ENCODE measurements around the gene PODNL1.
A peak's percentile ranks its signal among the peaks of the same experiment; 100 is the strongest.

The PODNL1 gene

GRCh38 chr19:13955662-13956364 lies 17.6 kb upstream of the PODNL1 start:
- Histone ChIP-seq H3K56ac (ENCODE audit: low read length) (no peak overlapping the region), H3K23ac (ENCODE audit: low read length) (no peak overlapping the region), H2BK15ac (replicated peaks; ENCODE audit: low read depth) (no peak overlapping the region), H3K27me3 (ENCODE audit: insufficient read depth, low read length, poor library complexity) (no peaks in the 10 kb centered on the region), H3K18ac (ENCODE audit: low read length) (no peak overlapping the region), H3K79me1 (ENCODE audit: low read length) (peaks cover 14% of the 10 kb centered on the region), H3K27ac (ENCODE audit: low read depth, low read length) (no peak overlapping the region), H3K4me3 (ENCODE audit: low read length) (no peak overlapping the region), H4K8ac (ENCODE audit: low read depth, low read length) (no peak overlapping the region), H2BK5ac (ENCODE audit: low read length) (no peak overlapping the region), H3K79me2 (ENCODE audit: control insufficient read depth, insufficient read depth, low read length) (peaks cover 16% of the 10 kb centered on the region), H3K9ac (ENCODE audit: low read length) (no peak overlapping the region), H2BK120ac (ENCODE audit: low read depth, low read length) (no peak overlapping the region), H3K4me1 (ENCODE audit: control insufficient read depth, low read depth, low read length) (peaks cover 3% of the 10 kb centered on the region), H4K5ac (ENCODE audit: low read length) (no peak overlapping the region), H3K4me2 (ENCODE audit: low read length) (no peak overlapping the region), H2AK5ac (ENCODE audit: low read length) (no peak overlapping the region), H3K36me3 (ENCODE audit: control insufficient read depth, insufficient read depth, low read length) (peaks cover 7% of the 10 kb centered on the region), H3K4ac (ENCODE audit: low read depth, low read length) (no peak overlapping the region)
- DNase-seq: no peak
- WGBS (ENCODE audit: extremely low coverage, insufficient coverage, low lambda C conversion rate): no CpG with 5 or more reads among the region's 42 CpGs

- Histone ChIP-seq H2BK120ac (ENCODE audit: low read depth, low read length) (no peak overlapping the region), H4K5ac (ENCODE audit: low read length) (no peak overlapping the region), H3K23ac (ENCODE audit: low read length) (no peak overlapping the region), H3K56ac (ENCODE audit: low read length) (no peak overlapping the region), H3K27ac (ENCODE audit: low read depth, low read length) (no peak overlapping the region), H3K36me3 (ENCODE audit: control insufficient read depth, insufficient read depth, low read length) (peaks cover 7% of the 10 kb centered on the region), H2BK5ac (ENCODE audit: low read length) (no peak overlapping the region), H3K9ac (ENCODE audit: low read length) (no peak overlapping the region), H3K27me3 (ENCODE audit: insufficient read depth, low read length, poor library complexity) (no peaks in the 10 kb centered on the region), H3K79me2 (ENCODE audit: control insufficient read depth, insufficient read depth, low read length) (peaks cover 16% of the 10 kb centered on the region), H2BK15ac (replicated peaks; ENCODE audit: low read depth) (no peak overlapping the region), H3K18ac (ENCODE audit: low read length) (no peak overlapping the region), H4K8ac (ENCODE audit: low read depth, low read length) (no peak overlapping the region), H3K4me1 (ENCODE audit: control insufficient read depth, low read depth, low read length) (peaks cover 3% of the 10 kb centered on the region), H3K4me3 (ENCODE audit: low read length) (no peak overlapping the region), H2AK5ac (ENCODE audit: low read length) (no peak overlapping the region), H3K79me1 (ENCODE audit: low read length) (peaks cover 14% of the 10 kb centered on the region), H3K4ac (ENCODE audit: low read depth, low read length) (no peak overlapping the region), H3K4me2 (ENCODE audit: low read length) (no peak overlapping the region)
- no CpG with 5 or more reads among the region's 15 CpGs for WGBS (ENCODE audit: extremely low coverage, insufficient coverage, low lambda C conversion rate)
- no peak for DNase-seq
Measured at GRCh38 chr19:13954185-13954584, 16.0 kb upstream of the PODNL1 start.

- Histone ChIP-seq H2AK5ac (ENCODE audit: low read length) (peak overlapping the region; percentile 65), H3K4ac (ENCODE audit: low read depth, low read length) (peak overlapping the region; percentile 44), H3K18ac (ENCODE audit: low read length) (peak overlapping the region; percentile 88), H2BK5ac (ENCODE audit: low read length) (no peak overlapping the region), H2BK15ac (replicated peaks; ENCODE audit: low read depth) (no peak overlapping the region), H3K9ac (ENCODE audit: low read length) (peak overlapping the region; percentile 81), H3K27me3 (ENCODE audit: insufficient read depth, low read length, poor library complexity) (no peaks in the 10 kb centered on the region), H4K8ac (ENCODE audit: low read depth, low read length) (no peak overlapping the region), H3K56ac (ENCODE audit: low read length) (peak overlapping the region; percentile 92), H3K23ac (ENCODE audit: low read length) (no peak overlapping the region), H2BK120ac (ENCODE audit: low read depth, low read length) (no peak overlapping the region), H3K79me2 (ENCODE audit: control insufficient read depth, insufficient read depth, low read length) (peaks cover 16% of the 10 kb centered on the region), H3K4me1 (ENCODE audit: control insufficient read depth, low read depth, low read length) (peaks cover 3% of the 10 kb centered on the region), H3K27ac (ENCODE audit: low read depth, low read length) (no peak overlapping the region), H3K79me1 (ENCODE audit: low read length) (peaks cover 14% of the 10 kb centered on the region), H3K4me3 (ENCODE audit: low read length) (peak overlapping the region; percentile 76), H3K4me2 (ENCODE audit: low read length) (peak overlapping the region; percentile 97), H3K36me3 (ENCODE audit: control insufficient read depth, insufficient read depth, low read length) (peaks cover 7% of the 10 kb centered on the region), H4K5ac (ENCODE audit: low read length) (no peak overlapping the region)
- no CpG with 5 or more reads among the region's 13 CpGs for WGBS (ENCODE audit: extremely low coverage, insufficient coverage, low lambda C conversion rate)
- DNase-seq: peak; percentile 57
Measured at GRCh38 chr19:13952931-13953531, 14.8 kb upstream of the PODNL1 start.

DNA sequence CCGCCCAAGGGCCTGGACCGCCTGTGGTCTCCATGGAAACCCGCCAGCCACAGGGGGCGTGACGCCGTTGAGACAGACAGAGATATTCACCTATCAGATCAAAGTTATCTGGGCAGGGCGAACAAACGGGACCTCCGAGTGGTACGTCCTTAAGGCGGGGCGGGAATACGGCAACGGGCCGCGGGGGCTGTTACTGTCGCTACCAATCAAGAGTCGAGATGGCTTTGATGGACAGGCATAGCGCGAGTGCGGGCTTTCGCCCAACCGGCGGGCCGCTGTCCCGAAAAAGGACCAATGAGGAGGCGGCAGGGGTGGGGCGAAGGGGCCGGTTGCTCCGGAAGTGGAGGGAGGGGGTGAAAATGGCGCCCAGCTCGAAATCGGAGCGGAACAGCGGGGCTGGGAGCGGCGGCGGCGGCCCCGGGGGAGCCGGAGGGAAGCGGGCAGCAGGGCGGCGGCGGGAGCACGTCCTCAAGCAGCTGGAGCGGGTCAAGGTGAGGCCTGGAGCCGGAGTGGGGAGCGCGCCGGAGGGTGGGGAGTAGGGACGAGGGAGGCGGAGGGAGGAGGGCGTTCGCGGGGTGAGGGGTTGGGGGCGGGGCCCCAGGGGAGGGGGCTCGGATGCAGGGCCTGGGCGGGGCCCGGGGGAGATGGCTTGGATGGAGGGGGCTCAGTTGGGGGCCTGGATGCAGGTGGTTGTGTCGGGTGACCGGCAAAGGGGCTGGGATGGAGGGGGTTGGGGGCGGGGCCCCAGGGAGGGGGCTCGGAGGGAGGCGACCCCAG lies 14.1 kb upstream of the PODNL1 start, which contains the start of gene DCAF15:
Gene DCAF15, plus strand, starts transcription at position 356 of the 777 bp plus-strand sequence. Its CDS starts 4 bp downstream, at position 360.
- H3K4me2 ChIP-seq (ENCODE audit: low read length): peak within 1 kb of the TSS; percentile 97
- peaks cover 3% of the 10 kb centered on the region for H3K4me1 ChIP-seq (ENCODE audit: control insufficient read depth, low read depth, low read length)

DNA sequence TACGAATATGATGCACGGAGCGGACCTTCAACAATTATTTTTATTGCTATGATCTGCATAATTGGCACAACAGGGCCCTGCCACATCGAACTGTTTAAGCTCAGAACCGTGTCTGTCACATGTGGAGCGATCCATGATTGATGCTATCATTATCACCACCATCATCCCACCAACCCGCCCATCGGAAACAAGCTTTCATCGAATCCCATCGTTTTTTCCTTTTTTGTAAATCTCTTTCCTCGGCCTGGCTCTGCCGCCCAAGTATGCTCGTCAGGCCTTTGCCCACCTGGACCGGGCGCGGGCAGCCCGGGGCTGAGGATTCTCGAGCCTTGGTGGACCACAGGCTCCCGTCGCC lies 13.6 kb upstream of the PODNL1 start:
- no peak overlapping the region for H2AK5ac ChIP-seq (ENCODE audit: low read length)
- H4K5ac ChIP-seq (ENCODE audit: low read length): no peak overlapping the region
- DNase-seq: no peak
- H2BK120ac ChIP-seq (ENCODE audit: low read depth, low read length): no peak overlapping the region
- H3K79me1 ChIP-seq (ENCODE audit: low read length): peaks cover 14% of the 10 kb centered on the region
- H2BK15ac ChIP-seq (replicated peaks; ENCODE audit: low read depth): no peak overlapping the region
- H3K27me3 ChIP-seq (ENCODE audit: insufficient read depth, low read length, poor library complexity): no peaks in the 10 kb centered on the region
- H3K4ac ChIP-seq (ENCODE audit: low read depth, low read length): no peak overlapping the region
- peaks cover 16% of the 10 kb centered on the region for H3K79me2 ChIP-seq (ENCODE audit: control insufficient read depth, insufficient read depth, low read length)
- H3K9ac ChIP-seq (ENCODE audit: low read length): no peak overlapping the region
- no peak overlapping the region for H4K8ac ChIP-seq (ENCODE audit: low read depth, low read length)
- H3K18ac ChIP-seq (ENCODE audit: low read length): no peak overlapping the region
- peak overlapping the region; percentile 87 for H3K4me2 ChIP-seq (ENCODE audit: low read length)
- H3K36me3 ChIP-seq (ENCODE audit: control insufficient read depth, insufficient read depth, low read length): peaks cover 5% of the 10 kb centered on the region
- H3K56ac ChIP-seq (ENCODE audit: low read length): peak overlapping the region; percentile 60
- no peak overlapping the region for H3K23ac ChIP-seq (ENCODE audit: low read length)
- no peak overlapping the region for H2BK5ac ChIP-seq (ENCODE audit: low read length)
- peaks cover 3% of the 10 kb centered on the region for H3K4me1 ChIP-seq (ENCODE audit: control insufficient read depth, low read depth, low read length)
- no CpG with 5 or more reads among the region's 20 CpGs for WGBS (ENCODE audit: extremely low coverage, insufficient coverage, low lambda C conversion rate)
- H3K4me3 ChIP-seq (ENCODE audit: low read length): no peak overlapping the region
- no peak overlapping the region for H3K27ac ChIP-seq (ENCODE audit: low read depth, low read length)

More for the DNA sequence above, 14.1 kb upstream of the PODNL1 start, which contains the start of gene DCAF15:
- Histone ChIP-seq H2BK5ac (ENCODE audit: low read length) (no peak within 1 kb of the TSS), H3K27me3 (ENCODE audit: insufficient read depth, low read length, poor library complexity) (no peaks in the 10 kb centered on the region), H3K23ac (ENCODE audit: low read length) (no peak within 1 kb of the TSS), H3K4me3 (ENCODE audit: low read length) (peak within 1 kb of the TSS; percentile 76), H3K4ac (ENCODE audit: low read depth, low read length) (peak within 1 kb of the TSS; percentile 44), H2AK5ac (ENCODE audit: low read length) (peak within 1 kb of the TSS; percentile 65), H3K36me3 (ENCODE audit: control insufficient read depth, insufficient read depth, low read length) (peaks cover 5% of the 10 kb centered on the region), H3K9ac (ENCODE audit: low read length) (peak within 1 kb of the TSS; percentile 92), H3K56ac (ENCODE audit: low read length) (peak within 1 kb of the TSS; percentile 95), H3K79me2 (ENCODE audit: control insufficient read depth, insufficient read depth, low read length) (peaks cover 16% of the 10 kb centered on the region), H4K5ac (ENCODE audit: low read length) (no peak within 1 kb of the TSS), H2BK15ac (replicated peaks; ENCODE audit: low read depth) (no peak within 1 kb of the TSS), H3K27ac (ENCODE audit: low read depth, low read length) (peak within 1 kb of the TSS; percentile 88), H2BK120ac (ENCODE audit: low read depth, low read length) (no peak within 1 kb of the TSS), H3K18ac (ENCODE audit: low read length) (peak within 1 kb of the TSS; percentile 88), H4K8ac (ENCODE audit: low read depth, low read length) (peak within 1 kb of the TSS; percentile 76), H3K79me1 (ENCODE audit: low read length) (peaks cover 14% of the 10 kb centered on the region)
- no CpG with 5 or more reads among the region's 65 CpGs for WGBS (ENCODE audit: extremely low coverage, insufficient coverage, low lambda C conversion rate)
- DNase-seq: peak; percentile 100
